ENCODE data around the gene APOL4.
"Not testable (repeated sequence)": the region's sequence is repeated elsewhere in the genome, so short reads cannot be mapped to it uniquely, and the experiment has no call there.

DNA sequence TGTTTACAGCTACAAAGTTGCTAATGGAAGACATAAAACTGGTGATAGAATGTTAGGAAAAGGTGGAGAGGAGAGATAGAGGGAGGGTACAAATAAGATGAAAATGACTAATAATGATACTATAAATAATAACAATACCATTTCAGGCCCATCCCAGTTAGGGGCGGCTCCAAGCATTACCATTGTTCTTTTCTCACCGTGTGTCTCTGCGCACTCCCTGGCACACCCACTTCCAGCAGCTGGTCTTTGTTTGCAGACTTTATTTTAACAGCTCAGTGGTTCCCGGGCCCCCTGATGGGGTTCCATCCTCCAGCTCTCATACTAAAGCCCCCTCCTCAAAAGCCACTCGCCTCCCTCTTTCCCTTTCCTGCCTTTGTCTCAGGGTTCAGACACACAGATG is 584 bp downstream of the APOL4 start:
- TF ChIP-seq, protein P1, sequence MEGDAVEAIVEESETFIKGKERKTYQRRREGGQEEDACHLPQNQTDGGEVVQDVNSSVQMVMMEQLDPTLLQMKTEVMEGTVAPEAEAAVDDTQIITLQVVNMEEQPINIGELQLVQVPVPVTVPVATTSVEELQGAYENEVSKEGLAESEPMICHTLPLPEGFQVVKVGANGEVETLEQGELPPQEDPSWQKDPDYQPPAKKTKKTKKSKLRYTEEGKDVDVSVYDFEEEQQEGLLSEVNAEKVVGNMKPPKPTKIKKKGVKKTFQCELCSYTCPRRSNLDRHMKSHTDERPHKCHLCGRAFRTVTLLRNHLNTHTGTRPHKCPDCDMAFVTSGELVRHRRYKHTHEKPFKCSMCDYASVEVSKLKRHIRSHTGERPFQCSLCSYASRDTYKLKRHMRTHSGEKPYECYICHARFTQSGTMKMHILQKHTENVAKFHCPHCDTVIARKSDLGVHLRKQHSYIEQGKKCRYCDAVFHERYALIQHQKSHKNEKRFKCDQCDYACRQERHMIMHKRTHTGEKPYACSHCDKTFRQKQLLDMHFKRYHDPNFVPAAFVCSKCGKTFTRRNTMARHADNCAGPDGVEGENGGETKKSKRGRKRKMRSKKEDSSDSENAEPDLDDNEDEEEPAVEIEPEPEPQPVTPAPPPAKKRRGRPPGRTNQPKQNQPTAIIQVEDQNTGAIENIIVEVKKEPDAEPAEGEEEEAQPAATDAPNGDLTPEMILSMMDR (IDR thresholded peaks at IDR 0.05; ENCODE audit: borderline replicate concordance, extremely low read depth, low read length, poor library complexity, severe bottlenecking), result not testable (repeated sequence)
- TF ChIP-seq EZH2 (IDR thresholded peaks at IDR 0.05; ENCODE audit: borderline replicate concordance, low read depth, low read length, severe bottlenecking), result not testable (repeated sequence)

All from DND-41 (cell line).